K562 (cell line): ENCODE measurements around the gene PCP4L1. TPM values are rescaled to one million over a fixed set of nuclear protein-coding genes. Genes with fewer than 3 reads are reported as not detected.

ENCODE experiments used
- ATAC-seq: fragments of 200-7000 bp; cut with Tn5 transposase; 3 replicates; pipeline ENCODE4 v1.9.1; 2020; ENCODE audit warnings: moderate library complexity
- BruUV-seq: library from RNA; stranded (reverse); fragments of 400-500 nt; replicated peaks from 2 replicates; lab custom pipeline; 2021; lab: Mats Ljungman, UMichigan
- CTCF ChIA-PET: fragments of 300-600 bp; formaldehyde crosslinking; extraction: SDS; loops from one replicate; lab custom pipeline; 2021; ENCODE audit warnings: low intra/inter-chr PET ratio; lab: Yijun Ruan, JAX
- POLR2A ChIA-PET: fragments of 300-600, 350-650 bp; sonication (Branson Sonifier 250); formaldehyde crosslinking; extraction: SDS; loops from one replicate; lab custom pipeline; 2021; ENCODE audit warnings: antibody characterized with exemption, inconsistent platforms; lab: Yijun Ruan, JAX
- DNase-seq, 4 experiments: peaks; one replicate each; pipeline versions ENCODE4 v3.0.0 to v3.0.0-alpha.2; 2011 to 2018; ENCODE audit warnings: low spot score in 3 of 4, mixed read lengths in 3 of 4; ENCODE audit errors: extremely low read depth in 1 of 4
- FAIRE-seq: peaks from 2 replicates; lab custom pipeline; 2011; peaks lifted over from hg19 to GRCh38; lab: Jason Lieb, UNC
- H2AFZ ChIP-seq: 2 replicates; pipeline ENCODE4 v1.6.0; 2011; ENCODE audit warnings: low read depth, low read length, control low read depth, inconsistent platforms
- H3K27ac ChIP-seq: fragments of 200-600 bp; 3 replicates; pipeline ENCODE4 v1.8.0; 2011; ENCODE audit warnings: low read depth, mild to moderate bottlenecking, control low read depth, inconsistent platforms, low read length, moderate library complexity, mixed read lengths; ENCODE audit errors: extremely low read depth
- H3K27me3 ChIP-seq, 2 experiments: fragments of 300-600 bp in 1 of 2; 2 replicates in 1 of 2; 3 replicates in 1 of 2; pipeline versions ENCODE4 v1.6.0 to v1.8.0; 2011; ENCODE audit warnings: inconsistent platforms in 2 of 2, low read length in 2 of 2, mild to moderate bottlenecking in 1 of 2, mixed read lengths in 1 of 2, moderate library complexity in 1 of 2; ENCODE audit not compliant: control insufficient read depth in 2 of 2, insufficient read depth in 2 of 2
- H3K36me3 ChIP-seq: fragments of 300-600 bp; 3 replicates; pipeline ENCODE4 v1.8.0; 2011; ENCODE audit warnings: mild to moderate bottlenecking, low read length, inconsistent platforms; ENCODE audit not compliant: control insufficient read depth, insufficient read depth
- H3K4me1 ChIP-seq, 2 experiments: fragments of 200-600 bp in 1 of 2; replicated peaks in 1 of 2; 2 replicates in 1 of 2; 3 replicates in 1 of 2; pipeline versions ENCODE4 v1.5.1 to v1.8.0; 2011; ENCODE audit warnings: inconsistent platforms in 2 of 2, low read length in 2 of 2, mild to moderate bottlenecking in 1 of 2, mixed read lengths in 1 of 2, moderate library complexity in 1 of 2; ENCODE audit not compliant: control insufficient read depth in 2 of 2, insufficient read depth in 2 of 2
- H3K4me2 ChIP-seq: 2 replicates; pipeline ENCODE4 v1.6.1; 2011; ENCODE audit warnings: low read length, control low read depth, inconsistent platforms, mixed read lengths; ENCODE audit not compliant: insufficient read depth
- H3K4me3 ChIP-seq: fragments of 200-600 bp; sonication (generic), shearing (Covaris generic); 2 replicates; pipeline ENCODE4 v1.5.1; 2016; ENCODE audit warnings: control low read depth, inconsistent platforms
- H3K79me2 ChIP-seq: fragments of 200-600 bp; 3 replicates; pipeline ENCODE4 v1.8.0; 2011; ENCODE audit warnings: low read length, inconsistent platforms; ENCODE audit not compliant: control insufficient read depth, insufficient read depth
- H3K9ac ChIP-seq, 2 experiments: 2 replicates each; pipeline versions ENCODE4 v1.6.0 to v1.6.1; 2011; ENCODE audit warnings: low read depth in 2 of 2, low read length in 2 of 2, control low read depth in 1 of 2, inconsistent platforms in 1 of 2, mild to moderate bottlenecking in 1 of 2, mixed read lengths in 1 of 2; ENCODE audit not compliant: insufficient read depth in 1 of 2
- H3K9me1 ChIP-seq: one replicate; pipeline ENCODE4 v1.6.0; 2011; ENCODE audit warnings: inconsistent platforms, mild to moderate bottlenecking, low read length, moderate library complexity; ENCODE audit not compliant: control insufficient read depth, insufficient read depth
- H3K9me3 ChIP-seq: replicated peaks from 2 replicates; pipeline ENCODE4 v1.5.1; 2011; ENCODE audit warnings: low read depth, low read length, inconsistent platforms; ENCODE audit not compliant: control insufficient read depth, insufficient read depth
- H4K20me1 ChIP-seq: replicated peaks from 2 replicates; pipeline ENCODE4 v1.6.1; 2011; ENCODE audit warnings: low read length, inconsistent platforms, mixed read lengths; ENCODE audit not compliant: control insufficient read depth, insufficient read depth
- CHCHD3 ChIP-seq: fragments of 250-450 bp; sonication (Bioruptor Pico); IDR thresholded peaks from 2 replicates; pipeline ENCODE4 v2.1.2; 2022; ENCODE audit warnings: mild to moderate bottlenecking
- CHD2 ChIP-seq: IDR thresholded peaks from 2 replicates; pipeline ENCODE4 v1.6.1; 2011; ENCODE audit warnings: low read depth, low read length
- FOXK1 ChIP-seq: sonication (generic); formaldehyde crosslinking; IDR thresholded peaks from 2 replicates; pipeline ENCODE4 v1.8.0; 2022; ENCODE audit warnings: missing genetic modification reagents, mild to moderate bottlenecking, borderline replicate concordance
- IFI16 ChIP-seq: fragments of 250-450 bp; sonication (Bioruptor Pico); IDR thresholded peaks from 2 replicates; pipeline ENCODE4 v2.1.2; 2022; ENCODE audit warnings: mild to moderate bottlenecking, inconsistent platforms
- MCM7 ChIP-seq, 2 experiments: fragments of 450-650 bp; IDR thresholded peaks; 2 replicates each; pipeline ENCODE4 v1.6.1; 2016 to 2018
- MTA3 ChIP-seq: fragments of 450-650 bp; formaldehyde crosslinking; IDR thresholded peaks from 2 replicates; pipeline ENCODE4 v1.6.1; 2017; ENCODE audit warnings: mild to moderate bottlenecking, borderline replicate concordance
- NELFE ChIP-seq: IDR thresholded peaks from 2 replicates; pipeline ENCODE4 v1.6.1; 2011; ENCODE audit warnings: mild to moderate bottlenecking; ENCODE audit not compliant: insufficient read depth, insufficient read length
- NEUROD1 ChIP-seq: fragments of 150-350 bp; IDR thresholded peaks from 2 replicates; pipeline ENCODE4 v1.6.1; 2014; ENCODE audit warnings: borderline replicate concordance, low read length, low read depth; ENCODE audit not compliant: partially characterized antibody
- ZKSCAN8 ChIP-seq: fragments of 200-800 bp; sonication (Bioruptor generic); IDR thresholded peaks from 2 replicates; pipeline ENCODE4 v1.6.1; 2016; ENCODE audit warnings: missing genetic modification characterization, missing compliant biosample characterization
- ZNF175 ChIP-seq: fragments of 200-800 bp; sonication (Bioruptor generic); IDR thresholded peaks from 2 replicates; pipeline ENCODE4 v1.6.1; 2016; ENCODE audit warnings: low read depth, mild to moderate bottlenecking, missing genetic modification characterization, missing compliant biosample characterization
- ZNF644 ChIP-seq: fragments of 200-800 bp; sonication (Bioruptor generic); IDR thresholded peaks from 2 replicates; pipeline ENCODE4 v1.6.1; 2016; ENCODE audit warnings: low read depth, missing genetic modification characterization, missing compliant biosample characterization
- WGBS: fragments of 100-300 bp; shearing (Covaris generic); methylation state at CpG from one replicate; pipeline ENCODE4 v1.1.6; 2016; ENCODE audit warnings: low coverage, mixed read lengths; ENCODE audit not compliant: insufficient coverage; ENCODE audit errors: missing lambda C conversion rate; 5-methylcytosine and 5-hydroxymethylcytosine counted together
- in situ Hi-C: fragments of 300-500 bp; cut with MboI; formaldehyde crosslinking; loops from 4 replicates; pipeline ENCODE4 v1.15.0; 2018; ENCODE audit warnings: inconsistent platforms, mixed read lengths
- intact Hi-C: fragments of 100-400 bp; cut with micrococcal nuclease; formaldehyde crosslinking; loops from 2 replicates; pipeline ENCODE4 v1.14.2; 2022
- polyA plus RNA-seq, 8 experiments: library from polyadenylated mRNA; depleted of rRNA in 4 of 8; stranded (reverse) in 5 of 8; unstranded in 3 of 8; fragments of >200 nt; fragmentation: Nextera tagmentation in 2 of 8; fragmentation: Illumina TruSeq in 1 of 8; extraction: Ambion mirVana in 2 of 8; extraction: Trizol in 1 of 8; gene quantifications; 2 replicates each; pipeline versions ENCODE4 v1.2.1 to v1.2.3, GENCODE V29; 2011 to 2014; ENCODE audit warnings: inconsistent platforms in 1 of 8, missing spikeins in 1 of 8
- total RNA-seq, 7 experiments: library from RNA; depleted of rRNA in 6 of 7; stranded (reverse); fragments of >200 nt in 6 of 7; fragmentation: Illumina TruSeq in 2 of 7; extraction: Trizol in 2 of 7; gene quantifications; 2 replicates each; pipeline versions ENCODE4 v1.2.1 to v1.2.3, GENCODE V29; 2011 to 2021; ENCODE audit warnings: low replicate concordance in 1 of 7
- TF ChIP-seq, protein P1 (sequence below): sonication (generic); formaldehyde crosslinking; IDR thresholded peaks from 2 replicates; pipeline ENCODE4 v1.8.1; 2022; ENCODE audit warnings: missing genetic modification reagents
- TF ChIP-seq, protein P2 (sequence below): fragments of 450-650 bp; conservative IDR thresholded peaks from 2 replicates; pipeline ENCODE4 v1.6.1; 2016; ENCODE audit warnings: missing genetic modification characterization, low read depth, mild to moderate bottlenecking, missing compliant biosample characterization, moderate library complexity
- TF ChIP-seq, protein P3 (sequence below): fragments of 250-450 bp; sonication (Bioruptor Pico); IDR thresholded peaks from 2 replicates; pipeline ENCODE4 v1.5.0; 2022; ENCODE audit warnings: mild to moderate bottlenecking
- TF ChIP-seq, protein P4 (sequence below): fragments of 250-450 bp; sonication (Bioruptor Pico); IDR thresholded peaks from 2 replicates; pipeline ENCODE4 v1.8.0; 2021; ENCODE audit warnings: moderate library complexity, mild to moderate bottlenecking, inconsistent platforms

The PCP4L1 gene
- total and polyA plus RNA-seq, 9 of the 15 experiments (the other 6 are each of a cell fraction or from before 2014, with no cell fraction given): not detected

DNA sequence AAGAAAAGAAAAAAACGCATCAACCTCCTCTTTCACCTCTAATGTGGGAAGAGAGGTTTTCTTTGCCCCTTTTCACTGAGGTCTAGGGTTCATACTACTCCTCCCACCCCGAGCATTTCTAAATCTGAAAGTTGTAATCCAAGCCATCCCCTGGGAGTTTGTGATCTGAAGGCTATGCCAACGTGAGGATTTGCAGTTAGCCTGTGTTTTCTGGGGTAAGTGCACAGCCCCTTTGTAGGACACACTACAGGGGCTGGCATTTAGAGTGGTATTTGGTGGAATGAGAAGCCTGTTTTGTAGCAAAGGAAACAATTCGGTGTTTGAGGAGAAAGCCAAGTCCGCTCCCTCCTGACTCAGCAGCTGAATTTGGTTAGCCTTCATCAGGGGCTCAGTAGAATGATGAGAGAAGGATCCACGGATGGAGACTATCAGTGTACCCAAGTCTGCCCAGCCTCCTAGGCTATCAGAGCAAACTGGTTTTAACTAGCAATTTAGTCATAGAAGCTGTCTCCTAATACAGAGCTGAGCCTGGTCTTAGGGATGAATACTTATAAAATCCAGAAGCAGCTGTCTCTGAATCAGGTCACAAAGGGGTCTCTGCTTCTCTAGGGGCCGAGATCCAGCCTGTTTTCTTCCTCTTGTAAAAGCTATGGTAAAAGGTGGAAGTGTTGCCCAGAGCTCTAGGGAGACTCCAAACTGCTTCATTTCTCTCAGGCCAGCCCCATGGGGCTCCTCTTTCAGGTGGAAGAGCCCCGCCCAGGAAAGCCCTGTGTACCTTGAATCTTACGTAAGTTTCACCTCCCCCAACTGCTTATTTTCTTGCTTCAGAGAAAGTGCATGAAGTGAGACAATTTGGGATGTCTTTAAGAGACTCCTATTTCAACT is 2.1 kb downstream of the PCP4L1 start:
- TF ChIP-seq MTA3 (no peak), ZNF175 (CRISPR knock-in tag) (no peak), MCM7 (IDR thresholded peaks at IDR 0.05) (no peak), IFI16 (CRISPR knock-in tag) (no peak), CHD2 (no peak), NELFE (no peak), ZNF644 (tag) (no peak), ZKSCAN8 (no peak), CHCHD3 (CRISPR knock-in tag) (no peak), FOXK1 (CRISPR knock-in tag) (no peak), NEUROD1 (no peak)
- TF ChIP-seq, protein P1, sequence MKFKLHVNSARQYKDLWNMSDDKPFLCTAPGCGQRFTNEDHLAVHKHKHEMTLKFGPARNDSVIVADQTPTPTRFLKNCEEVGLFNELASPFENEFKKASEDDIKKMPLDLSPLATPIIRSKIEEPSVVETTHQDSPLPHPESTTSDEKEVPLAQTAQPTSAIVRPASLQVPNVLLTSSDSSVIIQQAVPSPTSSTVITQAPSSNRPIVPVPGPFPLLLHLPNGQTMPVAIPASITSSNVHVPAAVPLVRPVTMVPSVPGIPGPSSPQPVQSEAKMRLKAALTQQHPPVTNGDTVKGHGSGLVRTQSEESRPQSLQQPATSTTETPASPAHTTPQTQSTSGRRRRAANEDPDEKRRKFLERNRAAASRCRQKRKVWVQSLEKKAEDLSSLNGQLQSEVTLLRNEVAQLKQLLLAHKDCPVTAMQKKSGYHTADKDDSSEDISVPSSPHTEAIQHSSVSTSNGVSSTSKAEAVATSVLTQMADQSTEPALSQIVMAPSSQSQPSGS (CRISPR knock-in tag): no peak
- TF ChIP-seq, protein P2, sequence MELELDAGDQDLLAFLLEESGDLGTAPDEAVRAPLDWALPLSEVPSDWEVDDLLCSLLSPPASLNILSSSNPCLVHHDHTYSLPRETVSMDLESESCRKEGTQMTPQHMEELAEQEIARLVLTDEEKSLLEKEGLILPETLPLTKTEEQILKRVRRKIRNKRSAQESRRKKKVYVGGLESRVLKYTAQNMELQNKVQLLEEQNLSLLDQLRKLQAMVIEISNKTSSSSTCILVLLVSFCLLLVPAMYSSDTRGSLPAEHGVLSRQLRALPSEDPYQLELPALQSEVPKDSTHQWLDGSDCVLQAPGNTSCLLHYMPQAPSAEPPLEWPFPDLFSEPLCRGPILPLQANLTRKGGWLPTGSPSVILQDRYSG (tag): no peak
- TF ChIP-seq, protein P3, sequence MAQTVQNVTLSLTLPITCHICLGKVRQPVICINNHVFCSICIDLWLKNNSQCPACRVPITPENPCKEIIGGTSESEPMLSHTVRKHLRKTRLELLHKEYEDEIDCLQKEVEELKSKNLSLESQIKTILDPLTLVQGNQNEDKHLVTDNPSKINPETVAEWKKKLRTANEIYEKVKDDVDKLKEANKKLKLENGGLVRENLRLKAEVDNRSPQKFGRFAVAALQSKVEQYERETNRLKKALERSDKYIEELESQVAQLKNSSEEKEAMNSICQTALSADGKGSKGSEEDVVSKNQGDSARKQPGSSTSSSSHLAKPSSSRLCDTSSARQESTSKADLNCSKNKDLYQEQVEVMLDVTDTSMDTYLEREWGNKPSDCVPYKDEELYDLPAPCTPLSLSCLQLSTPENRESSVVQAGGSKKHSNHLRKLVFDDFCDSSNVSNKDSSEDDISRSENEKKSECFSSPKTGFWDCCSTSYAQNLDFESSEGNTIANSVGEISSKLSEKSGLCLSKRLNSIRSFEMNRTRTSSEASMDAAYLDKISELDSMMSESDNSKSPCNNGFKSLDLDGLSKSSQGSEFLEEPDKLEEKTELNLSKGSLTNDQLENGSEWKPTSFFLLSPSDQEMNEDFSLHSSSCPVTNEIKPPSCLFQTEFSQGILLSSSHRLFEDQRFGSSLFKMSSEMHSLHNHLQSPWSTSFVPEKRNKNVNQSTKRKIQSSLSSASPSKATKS: no peak
- TF ChIP-seq, protein P4, sequence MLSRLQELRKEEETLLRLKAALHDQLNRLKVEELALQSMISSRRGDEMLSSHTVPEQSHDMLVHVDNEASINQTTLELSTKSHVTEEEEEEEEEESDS: no peak
- FAIRE-seq (no peak), DNase-seq (no peak), ATAC-seq (no peak)
- CTCF ChIA-PET: no interaction called here
- H4K20me1 ChIP-seq: no peaks in the 10 kb centered on the region
- no peak overlapping the region for H2AFZ ChIP-seq
- WGBS: 0% methylated on average over 9 of the region's 9 CpGs
- no peak overlapping the region for H3K4me2 ChIP-seq
- in situ Hi-C loops (no loop called here), intact Hi-C loops (no loop called here)
- H3K36me3 ChIP-seq: no peaks in the 10 kb centered on the region
- POLR2A ChIA-PET: interaction anchor here (0.6 to 2.1 kb wide), 6 partner anchors 10 to 32 kb away, joined by 3 to 6 read pairs (median 4); no protein-coding TSS in a partner anchor
- H3K9me1 ChIP-seq: no peaks in the 10 kb centered on the region
- no peak overlapping the region for H3K4me3 ChIP-seq
- H3K79me2 ChIP-seq: no peaks in the 10 kb centered on the region
- H3K27ac ChIP-seq: no peak overlapping the region
- no peak overlapping the region for H3K9ac ChIP-seq
- no TSS peak for BruUV-seq
- H3K27me3 ChIP-seq: peaks cover 33 to 39% of the 10 kb centered on the region in 2 experiments; a peak in 4 of 5 replicates
- peaks cover 0 to 7% of the 10 kb centered on the region in 2 experiments; a peak in 3 of 5 replicates for H3K4me1 ChIP-seq
- H3K9me3 ChIP-seq: peaks cover 2% of the 10 kb centered on the region; the same call in 1 of the 2 replicates
